Measurements from ENCODE around the gene HMCN1. TPM values are rescaled to one million over a fixed set of nuclear protein-coding genes. Genes with fewer than 3 reads are reported as not detected.

HMCN1 gene
- polyA plus RNA-seq, 2 donors, result 0.83 to 1.9 TPM

DNA sequence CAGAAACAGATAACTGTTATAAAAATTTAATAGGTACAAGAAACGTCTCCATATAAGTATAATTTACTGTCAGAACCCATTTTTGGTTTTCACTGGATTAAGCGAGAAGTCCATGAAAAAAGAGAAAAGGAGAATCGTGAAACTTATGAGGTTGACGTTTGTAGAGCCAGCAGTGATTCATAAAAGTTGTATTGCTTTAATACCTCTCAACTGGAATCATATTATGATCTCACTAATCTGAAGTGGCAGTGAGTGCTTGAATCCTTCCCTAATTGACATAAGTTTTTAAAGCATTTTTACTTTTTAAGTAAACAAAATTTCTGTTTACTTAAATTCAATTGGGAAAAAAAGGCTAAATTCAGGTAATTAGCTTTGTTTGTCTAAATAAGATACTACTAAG is 325.6 kb downstream of the HMCN1 start:
- Histone ChIP-seq H3K4me1 (ENCODE audit: control insufficient read depth in 2 of 2, insufficient read depth in 2 of 2, low read length in 1 of 2) (no peaks in the 10 kb centered on the region), H3K27me3 (ENCODE audit: control insufficient read depth in 1 of 2, insufficient read depth in 2 of 2, low read length in 2 of 2) (no peaks in the 10 kb centered on the region), H3K27ac (ENCODE audit: low read depth in 2 of 2, low read length in 1 of 2) (no peak overlapping the region), H3K4me3 (ENCODE audit: low read depth in 1 of 2, low read length in 2 of 2) (no peak overlapping the region), H3K9me3 (ENCODE audit: control insufficient read depth in 2 of 2, insufficient read depth in 1 of 2, low read depth in 1 of 2, low read length in 1 of 2) (no peaks in the 10 kb centered on the region), H3K36me3 (ENCODE audit: control insufficient read depth in 2 of 2, insufficient read depth in 2 of 2, low read length in 1 of 2) (no peaks in the 10 kb centered on the region)
- 43 to 59% methylated on average over 4 of the region's 4 CpGs for WGBS, 2 donors

GRCh38 chr1:186060226-186060625 is 326.0 kb downstream of the HMCN1 start:
- Histone ChIP-seq H3K9me3 (ENCODE audit: control insufficient read depth in 2 of 2, insufficient read depth in 1 of 2, low read depth in 1 of 2, low read length in 1 of 2) (no peaks in the 10 kb centered on the region), H3K27ac (ENCODE audit: low read depth in 2 of 2, low read length in 1 of 2) (no peak overlapping the region), H3K27me3 (ENCODE audit: control insufficient read depth in 1 of 2, insufficient read depth in 2 of 2, low read length in 2 of 2) (no peaks in the 10 kb centered on the region), H3K4me3 (ENCODE audit: low read depth in 1 of 2, low read length in 2 of 2) (no peak overlapping the region), H3K4me1 (ENCODE audit: control insufficient read depth in 2 of 2, insufficient read depth in 2 of 2, low read length in 1 of 2) (no peaks in the 10 kb centered on the region), H3K36me3 (ENCODE audit: control insufficient read depth in 2 of 2, insufficient read depth in 2 of 2, low read length in 1 of 2) (no peaks in the 10 kb centered on the region)

GRCh38 chr1:186063091-186063657 is 329.0 kb downstream of the HMCN1 start:
- WGBS, 2 donors, result 77 to 83% methylated on average over 1 of the region's 1 CpG
- Histone ChIP-seq H3K4me3 (ENCODE audit: low read depth in 1 of 2, low read length in 2 of 2) (no peak overlapping the region), H3K27ac (ENCODE audit: low read depth in 2 of 2, low read length in 1 of 2) (no peak overlapping the region), H3K36me3 (ENCODE audit: control insufficient read depth in 2 of 2, insufficient read depth in 2 of 2, low read length in 1 of 2) (no peaks in the 10 kb centered on the region), H3K9me3 (ENCODE audit: control insufficient read depth in 2 of 2, insufficient read depth in 1 of 2, low read depth in 1 of 2, low read length in 1 of 2) (no peaks in the 10 kb centered on the region), H3K4me1 (ENCODE audit: control insufficient read depth in 2 of 2, insufficient read depth in 2 of 2, low read length in 1 of 2) (no peaks in the 10 kb centered on the region), H3K27me3 (ENCODE audit: control insufficient read depth in 1 of 2, insufficient read depth in 2 of 2, low read length in 2 of 2) (no peaks in the 10 kb centered on the region)

GRCh38 chr1:186066411-186066810 is 332.2 kb downstream of the HMCN1 start:
- Histone ChIP-seq H3K9me3 (ENCODE audit: control insufficient read depth in 2 of 2, insufficient read depth in 1 of 2, low read depth in 1 of 2, low read length in 1 of 2) (no peaks in the 10 kb centered on the region), H3K4me1 (ENCODE audit: control insufficient read depth in 2 of 2, insufficient read depth in 2 of 2, low read length in 1 of 2) (no peaks in the 10 kb centered on the region), H3K36me3 (ENCODE audit: control insufficient read depth in 2 of 2, insufficient read depth in 2 of 2, low read length in 1 of 2) (no peaks in the 10 kb centered on the region), H3K27me3 (ENCODE audit: control insufficient read depth in 1 of 2, insufficient read depth in 2 of 2, low read length in 2 of 2) (no peaks in the 10 kb centered on the region), H3K4me3 (ENCODE audit: low read depth in 1 of 2, low read length in 2 of 2) (no peak overlapping the region), H3K27ac (ENCODE audit: low read depth in 2 of 2, low read length in 1 of 2) (no peak overlapping the region)
- WGBS, 2 donors, result 68 to 69% methylated on average over 3 of the region's 3 CpGs

GRCh38 chr1:186073697-186074096 is 339.5 kb downstream of the HMCN1 start:
- H3K27me3 ChIP-seq (ENCODE audit: control insufficient read depth in 1 of 2, insufficient read depth in 2 of 2, low read length in 2 of 2), result no peaks in the 10 kb centered on the region
- H3K4me1 ChIP-seq (ENCODE audit: control insufficient read depth in 2 of 2, insufficient read depth in 2 of 2, low read length in 1 of 2), result no peaks in the 10 kb centered on the region
- H3K4me3 ChIP-seq (ENCODE audit: low read depth in 1 of 2, low read length in 2 of 2), result no peak overlapping the region
- WGBS, 2 donors, result 86 to 97% methylated on average over 1 of the region's 1 CpG
- H3K36me3 ChIP-seq (ENCODE audit: control insufficient read depth in 2 of 2, insufficient read depth in 2 of 2, low read length in 1 of 2), result no peaks in the 10 kb centered on the region
- no peak overlapping the region for H3K27ac ChIP-seq (ENCODE audit: low read depth in 2 of 2, low read length in 1 of 2)
- no peaks in the 10 kb centered on the region for H3K9me3 ChIP-seq (ENCODE audit: control insufficient read depth in 2 of 2, insufficient read depth in 1 of 2, low read depth in 1 of 2, low read length in 1 of 2)

- Histone ChIP-seq H3K4me3 (ENCODE audit: low read depth in 1 of 2, low read length in 2 of 2) (no peak overlapping the region), H3K4me1 (ENCODE audit: control insufficient read depth in 2 of 2, insufficient read depth in 2 of 2, low read length in 1 of 2) (no peaks in the 10 kb centered on the region), H3K27ac (ENCODE audit: low read depth in 2 of 2, low read length in 1 of 2) (no peak overlapping the region), H3K9me3 (ENCODE audit: control insufficient read depth in 2 of 2, insufficient read depth in 1 of 2, low read depth in 1 of 2, low read length in 1 of 2) (no peaks in the 10 kb centered on the region), H3K36me3 (ENCODE audit: control insufficient read depth in 2 of 2, insufficient read depth in 2 of 2, low read length in 1 of 2) (no peaks in the 10 kb centered on the region), H3K27me3 (ENCODE audit: control insufficient read depth in 1 of 2, insufficient read depth in 2 of 2, low read length in 2 of 2) (no peaks in the 10 kb centered on the region)
- 40 to 54% methylated on average over 4 of the region's 4 CpGs for WGBS, 2 donors
These were observed 341.8 kb downstream of the HMCN1 start for GRCh38 chr1:186076006-186076405.

- WGBS, 2 donors, result 82% methylated on average over 2 of the region's 2 CpGs
- Histone ChIP-seq H3K27me3 (ENCODE audit: control insufficient read depth in 1 of 2, insufficient read depth in 2 of 2, low read length in 2 of 2) (no peaks in the 10 kb centered on the region), H3K4me3 (ENCODE audit: low read depth in 1 of 2, low read length in 2 of 2) (no peak overlapping the region), H3K9me3 (ENCODE audit: control insufficient read depth in 2 of 2, insufficient read depth in 1 of 2, low read depth in 1 of 2, low read length in 1 of 2) (no peaks in the 10 kb centered on the region), H3K36me3 (ENCODE audit: control insufficient read depth in 2 of 2, insufficient read depth in 2 of 2, low read length in 1 of 2) (no peaks in the 10 kb centered on the region), H3K4me1 (ENCODE audit: control insufficient read depth in 2 of 2, insufficient read depth in 2 of 2, low read length in 1 of 2) (no peaks in the 10 kb centered on the region), H3K27ac (ENCODE audit: low read depth in 2 of 2, low read length in 1 of 2) (no peak overlapping the region)
These were observed 344.1 kb downstream of the HMCN1 start for GRCh38 chr1:186078245-186078644.

DNA sequence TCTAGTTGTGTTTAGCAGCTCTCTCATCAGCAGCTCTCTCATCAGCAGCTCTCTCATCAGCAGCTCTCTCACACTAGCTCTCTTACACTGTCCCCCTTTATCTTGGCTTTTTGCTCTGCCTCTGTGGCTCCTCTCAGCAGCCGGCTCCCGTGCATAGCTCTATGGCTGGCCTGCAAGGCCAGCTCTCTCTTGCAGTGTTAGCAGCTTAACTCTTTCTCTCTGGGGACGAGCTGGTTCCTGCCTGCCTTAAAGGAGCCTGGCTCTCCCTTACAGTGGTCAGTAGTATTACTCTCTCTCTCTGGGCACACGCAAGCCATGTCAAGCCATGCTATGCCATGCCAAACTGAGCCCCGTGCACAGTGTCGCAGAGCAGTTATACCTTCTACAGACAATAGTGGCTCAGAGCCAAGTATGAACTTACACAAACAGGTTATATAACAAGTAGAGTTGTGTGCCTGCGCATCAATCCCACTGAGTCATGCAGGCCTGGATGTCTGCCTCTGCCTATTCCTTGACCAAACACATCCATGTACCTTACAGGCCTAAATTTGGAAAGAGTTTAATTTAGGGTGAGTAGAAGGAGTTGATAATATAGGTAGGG is 345.0 kb downstream of the HMCN1 start:
- no peaks in the 10 kb centered on the region for H3K9me3 ChIP-seq (ENCODE audit: control insufficient read depth in 2 of 2, insufficient read depth in 1 of 2, low read depth in 1 of 2, low read length in 1 of 2)
- no peaks in the 10 kb centered on the region for H3K4me1 ChIP-seq (ENCODE audit: control insufficient read depth in 2 of 2, insufficient read depth in 2 of 2, low read length in 1 of 2)
- 66 to 69% methylated on average over 7 of the region's 7 CpGs for WGBS, 2 donors
- H3K27me3 ChIP-seq (ENCODE audit: control insufficient read depth in 1 of 2, insufficient read depth in 2 of 2, low read length in 2 of 2), result no peaks in the 10 kb centered on the region
- H3K36me3 ChIP-seq (ENCODE audit: control insufficient read depth in 2 of 2, insufficient read depth in 2 of 2, low read length in 1 of 2), result no peaks in the 10 kb centered on the region
- no peak overlapping the region for H3K4me3 ChIP-seq (ENCODE audit: low read depth in 1 of 2, low read length in 2 of 2)
- no peak overlapping the region for H3K27ac ChIP-seq (ENCODE audit: low read depth in 2 of 2, low read length in 1 of 2)

DNA sequence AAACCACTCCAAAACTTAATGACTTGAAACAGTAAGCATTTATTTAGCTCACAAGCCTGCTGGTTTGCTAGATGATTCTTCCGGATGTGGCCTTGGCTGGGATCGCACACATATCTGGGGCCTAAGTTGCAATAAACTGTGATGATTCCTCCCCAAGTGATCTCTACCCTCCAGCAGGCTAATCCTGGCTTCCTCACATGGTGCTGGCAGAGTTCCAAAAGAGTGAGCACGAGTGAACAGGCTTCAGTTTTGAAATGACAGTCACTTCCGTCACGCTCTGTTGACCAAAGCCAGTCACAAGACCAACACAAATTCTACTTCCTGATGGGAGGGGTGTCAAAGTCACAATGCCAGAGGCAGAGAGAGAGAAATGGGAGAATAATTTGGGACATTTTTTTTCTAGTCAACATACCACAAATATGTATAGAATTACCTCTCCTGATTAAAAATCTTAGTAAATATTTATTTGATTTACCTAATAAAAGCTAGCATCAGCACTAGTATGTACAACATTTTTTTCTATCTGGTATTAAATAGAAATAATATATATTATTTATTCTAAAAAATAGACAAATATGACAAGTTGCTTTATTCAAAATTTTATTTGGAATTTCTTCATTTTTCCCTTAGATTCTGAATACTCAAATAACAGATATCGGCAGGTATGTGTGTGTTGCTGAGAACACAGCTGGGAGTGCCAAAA is 348.2 kb downstream of the HMCN1 start:
- Histone ChIP-seq H3K9me3 (ENCODE audit: control insufficient read depth in 2 of 2, insufficient read depth in 1 of 2, low read depth in 1 of 2, low read length in 1 of 2) (no peaks in the 10 kb centered on the region), H3K4me1 (ENCODE audit: control insufficient read depth in 2 of 2, insufficient read depth in 2 of 2, low read length in 1 of 2) (no peaks in the 10 kb centered on the region), H3K27ac (ENCODE audit: low read depth in 2 of 2, low read length in 1 of 2) (peak overlapping the region in 1 of 2 donors; percentile 15), H3K27me3 (ENCODE audit: control insufficient read depth in 1 of 2, insufficient read depth in 2 of 2, low read length in 2 of 2) (no peaks in the 10 kb centered on the region), H3K4me3 (ENCODE audit: low read depth in 1 of 2, low read length in 2 of 2) (no peak overlapping the region), H3K36me3 (ENCODE audit: control insufficient read depth in 2 of 2, insufficient read depth in 2 of 2, low read length in 1 of 2) (no peaks in the 10 kb centered on the region)
- WGBS, 2 donors, result 34 to 36% methylated on average over 6 of the region's 6 CpGs

- Histone ChIP-seq H3K27me3 (ENCODE audit: control insufficient read depth in 1 of 2, insufficient read depth in 2 of 2, low read length in 2 of 2) (no peaks in the 10 kb centered on the region), H3K9me3 (ENCODE audit: control insufficient read depth in 2 of 2, insufficient read depth in 1 of 2, low read depth in 1 of 2, low read length in 1 of 2) (no peaks in the 10 kb centered on the region), H3K27ac (ENCODE audit: low read depth in 2 of 2, low read length in 1 of 2) (no peak overlapping the region), H3K4me3 (ENCODE audit: low read depth in 1 of 2, low read length in 2 of 2) (no peak overlapping the region), H3K36me3 (ENCODE audit: control insufficient read depth in 2 of 2, insufficient read depth in 2 of 2, low read length in 1 of 2) (no peaks in the 10 kb centered on the region), H3K4me1 (ENCODE audit: control insufficient read depth in 2 of 2, insufficient read depth in 2 of 2, low read length in 1 of 2) (no peaks in the 10 kb centered on the region)
- 93 to 96% methylated on average over 3 of the region's 3 CpGs for WGBS, 2 donors
These were observed 352.4 kb downstream of the HMCN1 start for GRCh38 chr1:186086583-186086982.
